NCI-H226 (cell line): ENCODE results near the gene OR12D1.
A peak's percentile ranks its signal among the peaks of the same experiment; 100 is the strongest.
"Not testable (repeated sequence)": the region's sequence is repeated elsewhere in the genome, so short reads cannot be mapped to it uniquely, and the experiment has no call there.

ENCODE experiments used
- DNase-seq: peaks from one replicate; pipeline ENCODE4 v3.0.0-alpha.2; 2015

The OR12D1 gene

GRCh38 chr6:29414588-29414987 is at the start of gene OR12D1:
Gene OR12D1, plus strand, starts transcription at chr6:29414928.
- no peak for DNase-seq

DNA sequence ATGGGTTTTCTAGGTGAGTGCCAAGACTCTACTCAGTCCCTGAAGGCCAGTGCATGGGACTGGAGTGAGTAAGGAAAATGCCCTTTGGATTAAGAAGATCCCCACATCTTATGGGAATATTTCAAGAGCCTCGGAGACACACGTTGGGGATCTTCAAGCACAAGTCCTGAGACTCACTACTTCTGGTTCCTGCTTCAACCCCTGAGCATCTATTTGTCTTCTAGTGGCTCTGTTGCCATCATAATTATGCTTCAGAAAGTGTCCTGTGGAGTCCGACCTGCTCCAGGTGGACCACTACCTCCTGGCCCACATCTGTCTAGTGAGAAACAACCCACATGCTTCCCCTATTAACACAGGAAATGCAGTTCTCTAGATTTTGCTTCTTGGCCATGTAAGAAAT is 46.0 kb upstream of the OR12D1 start, which contains the start of gene OR5V1:
Gene OR5V1 (minus strand): TSS at position 101 of the 400 bp plus-strand sequence. CDS start 12,670 bp downstream, outside the sequence.
- DNase-seq, result no peak

GRCh38 chr6:29375191-29375590 is 39.5 kb upstream of the OR12D1 start, which contains the start of gene OR12D3:
Gene OR12D3, minus strand, starts transcription at chr6:29375291. Its CDS starts 4 bp downstream, at chr6:29375287.
- no peak for DNase-seq

- no peak for DNase-seq
Measured at GRCh38 chr6:29376003-29376402, 38.7 kb upstream of the OR12D1 start.

GRCh38 chr6:29388533-29388932 is 26.2 kb upstream of the OR12D1 start:
- no peak for DNase-seq

DNA sequence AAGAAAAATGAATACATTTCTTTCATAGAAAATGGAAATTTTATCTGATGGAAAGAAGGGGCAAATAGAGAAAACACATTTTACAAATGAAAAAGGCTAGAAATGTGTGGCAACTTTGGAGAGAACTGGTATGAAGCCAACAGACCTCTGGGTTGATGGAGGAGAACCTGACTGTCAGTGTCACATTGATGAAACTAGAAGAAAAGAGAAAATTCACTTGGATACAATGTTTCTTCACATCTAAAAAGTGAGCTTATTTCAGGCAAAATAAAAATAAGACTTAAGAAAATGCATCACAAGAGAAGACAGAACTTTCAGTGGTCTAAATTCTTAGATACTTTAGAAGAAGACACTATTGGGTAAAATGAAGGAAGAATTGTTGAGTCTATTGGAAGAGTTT is 19.4 kb upstream of the OR12D1 start, which contains the start of gene OR12D2:
Gene OR12D2 (plus strand): TSS at position 301 of the 400 bp plus-strand sequence. CDS start 1,069 bp downstream, outside the sequence.
- no peak for DNase-seq

DNA sequence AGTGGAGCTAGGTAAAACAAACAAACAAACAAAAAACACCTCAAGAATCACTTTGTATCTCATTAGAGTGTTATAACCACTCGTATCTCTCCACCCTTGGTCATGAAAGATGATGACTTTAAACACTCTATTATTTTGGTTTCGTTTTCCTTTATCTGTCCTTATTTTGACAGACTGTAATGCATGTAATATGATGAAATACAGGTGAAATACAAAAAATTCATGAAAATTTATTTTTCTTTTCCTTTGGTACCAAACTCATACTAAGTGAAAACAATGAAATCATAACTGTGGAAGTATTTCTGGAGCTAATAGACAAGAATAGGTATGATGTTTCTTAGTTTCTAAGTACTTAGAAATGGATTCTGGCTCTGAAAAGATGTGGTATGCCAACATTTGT is 15.2 kb upstream of the OR12D1 start:
- DNase-seq, result no peak

- DNase-seq, result no peak
Measured at GRCh38 chr6:29403801-29404200, 10.9 kb upstream of the OR12D1 start.

DNA sequence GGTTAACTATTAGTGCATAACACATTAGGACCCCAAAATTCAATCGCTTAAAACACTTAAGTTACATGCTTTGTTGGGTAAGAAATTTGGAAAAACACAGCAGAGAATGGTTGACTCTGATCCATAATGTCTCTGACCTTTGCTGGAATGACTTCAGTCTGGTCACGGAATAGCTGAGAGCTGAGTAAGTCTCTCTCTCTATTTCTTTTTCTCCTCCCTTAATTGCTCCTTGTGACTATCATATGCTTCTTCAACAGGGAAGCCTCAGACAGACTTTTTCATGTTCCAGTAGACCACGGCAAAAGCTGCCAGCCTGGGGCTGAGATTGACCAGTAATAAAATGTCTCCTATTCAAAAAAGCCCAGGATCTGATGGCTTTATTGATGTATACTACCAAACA is 4.8 kb downstream of the OR12D1 start:
- peak; percentile 8 for DNase-seq

- DNase-seq, result no peak
Measured at GRCh38 chr6:29424168-29424567, 9.4 kb downstream of the OR12D1 start.

DNA sequence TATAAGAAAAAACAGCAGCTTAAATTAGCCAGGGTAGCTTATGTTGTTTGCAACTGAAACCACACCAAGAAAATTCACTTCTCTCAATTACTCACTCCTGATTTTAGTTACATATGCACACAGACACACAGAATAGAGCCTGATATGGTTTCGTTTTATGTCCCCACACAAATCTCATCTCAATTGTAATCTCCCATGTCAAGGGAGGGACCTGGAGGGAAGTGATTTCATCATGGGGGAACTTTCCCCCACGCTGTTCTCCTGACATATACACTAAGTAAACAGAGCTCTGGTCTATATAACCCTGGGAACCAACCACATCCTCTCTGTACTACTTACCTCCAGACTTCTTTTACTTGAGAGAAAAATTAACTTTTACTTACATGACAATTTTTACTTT is 9.8 kb downstream of the OR12D1 start:
- DNase-seq, result no peak

GRCh38 chr6:29425075-29425474 is 10.3 kb downstream of the OR12D1 start:
- DNase-seq, result no peak

DNA sequence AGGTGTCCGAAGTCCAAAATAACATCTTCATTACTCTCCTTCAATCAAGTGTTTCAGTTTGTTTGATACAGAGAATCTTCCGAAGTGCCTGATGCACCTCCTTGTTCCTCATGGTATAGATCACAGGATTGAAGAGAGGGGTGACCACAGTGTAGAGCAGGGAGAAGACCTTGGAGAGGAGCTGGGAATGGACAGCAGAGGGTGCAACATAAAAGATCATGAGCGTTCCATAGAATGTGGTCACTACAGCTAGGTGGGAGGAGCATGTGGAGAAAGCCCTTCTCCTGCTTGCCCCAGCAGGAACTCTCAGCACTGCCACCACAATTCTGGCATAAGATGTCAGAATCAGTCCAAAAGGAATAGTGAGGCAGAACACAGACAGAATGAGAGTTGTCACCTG is 11.9 kb downstream of the OR12D1 start:
- DNase-seq, result no peak

GRCh38 chr6:29436730-29437129 is 22.0 kb downstream of the OR12D1 start:
- not testable (repeated sequence) for DNase-seq

DNA sequence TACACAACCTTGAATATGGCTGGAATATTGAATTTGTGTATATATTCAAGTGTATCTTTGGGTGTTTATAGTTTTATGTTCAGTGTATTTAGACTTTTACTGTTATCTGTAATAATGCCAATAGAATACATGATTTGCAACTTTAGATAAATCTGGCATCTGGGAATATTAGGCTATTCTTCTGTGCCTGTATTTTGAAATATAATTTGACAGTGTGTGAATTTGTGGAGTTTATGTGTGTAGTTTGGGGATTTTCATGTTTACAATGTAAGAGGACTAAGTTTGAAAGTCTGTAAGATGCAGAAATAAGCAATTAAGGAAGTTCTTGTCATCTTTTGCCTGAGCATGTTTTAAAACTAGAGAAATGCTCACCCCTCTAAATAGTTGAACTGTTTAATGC is 24.3 kb downstream of the OR12D1 start, which contains the start of gene OR10C1:
Gene OR10C1 (plus strand): TSS at position 301 of the 400 bp plus-strand sequence. CDS start 710 bp downstream, outside the sequence.
- DNase-seq, result no peak

DNA sequence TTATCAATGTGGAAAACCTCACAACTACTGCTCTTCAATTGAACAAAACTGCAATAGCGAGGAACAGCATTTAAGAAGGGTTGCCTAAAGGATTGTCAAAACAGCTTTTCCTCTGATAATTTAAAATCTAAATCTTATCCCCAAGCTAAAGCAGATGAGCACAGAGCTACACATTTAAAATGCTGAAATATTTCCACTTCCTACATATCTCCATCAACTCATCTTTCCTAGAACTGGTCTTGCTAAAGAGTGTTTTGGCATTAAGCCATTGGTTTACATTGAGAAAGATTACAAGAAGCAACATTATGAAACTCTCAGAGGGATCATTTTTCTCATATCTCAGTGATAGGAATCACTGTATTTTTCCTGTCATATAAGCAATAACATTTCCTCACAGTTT is 28.0 kb downstream of the OR12D1 start:
- DNase-seq, result no peak

GRCh38 chr6:29444031-29444430 is 29.3 kb downstream of the OR12D1 start:
- not testable (repeated sequence) for DNase-seq

GRCh38 chr6:29447670-29448069 is 32.9 kb downstream of the OR12D1 start:
- peak; percentile 55 for DNase-seq

- DNase-seq, result peak; percentile 62
Measured at GRCh38 chr6:29451471-29452193, 36.9 kb downstream of the OR12D1 start.

DNA sequence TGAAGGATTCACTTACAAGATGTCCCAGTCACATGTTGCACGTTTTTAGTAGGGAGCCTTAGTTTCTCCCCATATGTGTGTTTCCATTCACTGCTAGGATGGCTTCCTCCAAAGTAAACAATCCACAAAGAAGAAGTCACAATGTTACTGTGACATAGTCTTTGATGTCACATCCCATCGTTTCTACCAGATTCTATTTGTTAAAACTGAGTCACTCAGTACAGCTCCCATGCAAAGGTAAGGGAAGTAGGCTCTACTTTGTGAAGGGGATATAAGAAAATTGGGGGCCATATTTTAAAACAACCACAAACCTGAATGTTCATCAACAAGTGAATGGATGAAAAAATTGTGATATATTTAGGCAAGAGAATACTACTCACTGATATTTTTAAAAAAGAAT is 42.2 kb downstream of the OR12D1 start, which contains the start of the genes OR11A1 and OR2H1:
Gene OR11A1 (minus strand): TSS at position 101 of the 400 bp plus-strand sequence. CDS start 29,430 bp downstream, outside the sequence.
Gene OR2H1 (plus strand): TSS at position 185 of the 400 bp plus-strand sequence. CDS start 4,615 bp downstream, outside the sequence.
- DNase-seq, result no peak

DNA sequence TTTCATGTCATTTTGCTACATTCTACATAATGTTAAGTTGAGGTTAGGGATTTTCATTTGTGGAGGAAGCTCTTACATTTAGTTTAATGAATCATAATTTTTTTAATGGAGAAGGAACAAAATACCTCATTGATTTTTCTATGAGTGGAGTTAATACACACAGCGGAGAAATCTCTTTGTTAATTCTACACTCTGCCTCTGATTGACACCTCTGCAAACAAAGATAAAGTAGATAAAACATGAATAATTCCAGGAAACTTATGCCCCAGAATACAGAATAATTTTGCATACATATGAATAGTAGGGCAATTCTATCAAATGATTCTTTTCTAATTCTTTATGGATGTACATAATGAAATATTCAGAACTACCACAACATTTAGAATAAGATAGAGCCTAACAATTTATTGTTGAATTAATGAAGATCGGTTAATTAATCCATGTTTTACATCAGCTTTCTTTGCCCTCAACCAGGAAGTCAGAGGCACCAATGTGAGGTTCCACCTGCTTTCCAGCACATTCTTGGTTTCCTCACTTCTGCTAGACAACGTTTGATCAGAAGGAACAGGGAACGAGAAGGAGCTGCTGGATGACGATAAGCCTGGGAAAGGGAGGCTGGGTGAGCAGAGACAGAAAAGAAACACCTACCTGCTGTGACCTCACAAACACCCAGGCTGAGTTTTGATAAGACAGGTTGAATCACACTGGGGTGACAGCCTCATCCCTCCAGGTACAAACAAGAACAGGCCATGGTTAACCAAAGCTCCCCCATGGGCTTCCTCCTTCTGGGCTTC is 46.5 kb downstream of the OR12D1 start:
- DNase-seq, result no peak

DNA sequence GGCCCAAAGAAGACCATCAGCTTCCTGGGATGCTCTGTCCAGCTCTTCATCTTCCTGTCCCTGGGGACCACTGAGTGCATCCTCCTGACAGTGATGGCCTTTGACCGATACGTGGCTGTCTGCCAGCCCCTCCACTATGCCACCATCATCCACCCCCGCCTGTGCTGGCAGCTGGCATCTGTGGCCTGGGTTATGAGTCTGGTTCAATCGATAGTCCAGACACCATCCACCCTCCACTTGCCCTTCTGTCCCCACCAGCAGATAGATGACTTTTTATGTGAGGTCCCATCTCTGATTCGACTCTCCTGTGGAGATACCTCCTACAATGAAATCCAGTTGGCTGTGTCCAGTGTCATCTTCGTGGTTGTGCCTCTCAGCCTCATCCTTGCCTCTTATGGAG is 47.3 kb downstream of the OR12D1 start:
- DNase-seq, result no peak

DNA sequence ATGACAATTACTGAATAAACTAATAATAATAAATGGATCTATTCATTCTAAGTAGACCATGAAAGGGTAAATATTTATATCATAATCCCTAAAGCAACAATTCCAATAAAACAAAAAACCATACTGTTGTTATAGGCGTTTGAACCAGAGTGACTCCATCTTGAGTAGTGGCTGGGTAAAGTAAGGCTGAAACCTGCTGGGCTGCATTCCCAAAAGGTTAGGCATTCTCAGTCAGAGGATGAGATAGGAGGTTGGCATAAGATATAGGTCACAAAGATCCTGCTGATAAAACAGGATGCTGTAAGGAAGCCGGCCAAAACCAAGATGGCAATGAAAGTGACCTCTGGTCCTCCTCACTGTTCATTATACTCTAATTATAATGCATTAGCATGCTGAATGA is 50.6 kb downstream of the OR12D1 start:
- DNase-seq, result no peak
